Measurements from ENCODE around the gene RFX1. TPM values are rescaled to one million over a fixed set of nuclear protein-coding genes. Genes with fewer than 3 reads are reported as not detected.
A peak's percentile ranks its signal among the peaks of the same experiment; 100 is the strongest.

The RFX1 gene
- total and polyA plus RNA-seq, 2 of the 13 experiments (the other 11 are each of a cell fraction or from before 2014, with no cell fraction given): 1.1 to 1.3 TPM

DNA sequence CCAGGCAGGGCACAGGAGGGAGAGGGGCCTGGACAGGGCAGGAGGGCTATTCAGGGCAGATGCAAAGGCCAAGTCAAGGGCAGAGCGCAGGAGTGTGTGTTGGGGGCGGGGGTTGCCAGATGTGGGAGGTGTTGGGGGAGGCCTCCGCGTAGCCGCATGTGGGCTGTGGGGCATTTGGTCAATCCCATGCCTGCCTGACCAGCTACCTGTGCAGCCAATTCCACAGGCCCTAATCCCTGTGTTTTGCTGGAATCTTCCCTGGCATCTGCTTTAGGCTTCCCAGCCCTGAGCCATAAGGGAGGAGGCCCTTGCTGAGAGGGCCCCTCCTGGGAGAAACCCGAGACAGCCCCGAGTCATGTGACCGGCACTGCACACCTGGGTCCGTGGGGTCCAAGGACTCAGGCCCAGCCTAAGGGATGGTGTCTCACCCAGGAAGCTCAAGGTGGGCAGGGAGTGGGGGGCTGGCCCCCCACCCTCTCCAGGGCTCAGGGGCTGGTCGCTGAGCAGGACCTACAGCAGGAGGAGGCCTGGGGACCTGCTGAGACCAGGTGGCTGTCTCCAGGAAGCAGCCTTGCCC, 20.3 kb downstream of the RFX1 start (continued):
- TF ChIP-seq, protein P1, sequence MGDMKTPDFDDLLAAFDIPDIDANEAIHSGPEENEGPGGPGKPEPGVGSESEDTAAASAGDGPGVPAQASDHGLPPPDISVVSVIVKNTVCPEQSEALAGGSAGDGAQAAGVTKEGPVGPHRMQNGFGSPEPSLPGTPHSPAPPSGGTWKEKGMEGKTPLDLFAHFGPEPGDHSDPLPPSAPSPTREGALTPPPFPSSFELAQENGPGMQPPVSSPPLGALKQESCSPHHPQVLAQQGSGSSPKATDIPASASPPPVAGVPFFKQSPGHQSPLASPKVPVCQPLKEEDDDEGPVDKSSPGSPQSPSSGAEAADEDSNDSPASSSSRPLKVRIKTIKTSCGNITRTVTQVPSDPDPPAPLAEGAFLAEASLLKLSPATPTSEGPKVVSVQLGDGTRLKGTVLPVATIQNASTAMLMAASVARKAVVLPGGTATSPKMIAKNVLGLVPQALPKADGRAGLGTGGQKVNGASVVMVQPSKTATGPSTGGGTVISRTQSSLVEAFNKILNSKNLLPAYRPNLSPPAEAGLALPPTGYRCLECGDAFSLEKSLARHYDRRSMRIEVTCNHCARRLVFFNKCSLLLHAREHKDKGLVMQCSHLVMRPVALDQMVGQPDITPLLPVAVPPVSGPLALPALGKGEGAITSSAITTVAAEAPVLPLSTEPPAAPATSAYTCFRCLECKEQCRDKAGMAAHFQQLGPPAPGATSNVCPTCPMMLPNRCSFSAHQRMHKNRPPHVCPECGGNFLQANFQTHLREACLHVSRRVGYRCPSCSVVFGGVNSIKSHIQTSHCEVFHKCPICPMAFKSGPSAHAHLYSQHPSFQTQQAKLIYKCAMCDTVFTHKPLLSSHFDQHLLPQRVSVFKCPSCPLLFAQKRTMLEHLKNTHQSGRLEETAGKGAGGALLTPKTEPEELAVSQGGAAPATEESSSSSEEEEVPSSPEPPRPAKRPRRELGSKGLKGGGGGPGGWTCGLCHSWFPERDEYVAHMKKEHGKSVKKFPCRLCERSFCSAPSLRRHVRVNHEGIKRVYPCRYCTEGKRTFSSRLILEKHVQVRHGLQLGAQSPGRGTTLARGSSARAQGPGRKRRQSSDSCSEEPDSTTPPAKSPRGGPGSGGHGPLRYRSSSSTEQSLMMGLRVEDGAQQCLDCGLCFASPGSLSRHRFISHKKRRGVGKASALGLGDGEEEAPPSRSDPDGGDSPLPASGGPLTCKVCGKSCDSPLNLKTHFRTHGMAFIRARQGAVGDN (CRISPR knock-in tag; IDR thresholded peaks at IDR 0.05): peak; percentile 71
- TF ChIP-seq GABPB1 (CRISPR knock-in tag; IDR thresholded peaks at IDR 0.05) (peak; percentile 34; the same call in 1 of the 2 replicates), ZBTB21 (CRISPR knock-in tag; IDR thresholded peaks at IDR 0.05) (no peak), ZEB1 (IDR thresholded peaks at IDR 0.05; ENCODE audit: insufficient replicate concordance, low read depth) (peak; percentile 60), TARDBP (CRISPR knock-in tag; IDR thresholded peaks at IDR 0.05) (0 out of 2 replicates have a peak, but pooled peaks have one; percentile 11), TFE3 (CRISPR knock-in tag; IDR thresholded peaks at IDR 0.05) (0 out of 2 replicates have a peak, but pooled peaks have one; percentile 37), ZBTB7A (CRISPR knock-in tag; IDR thresholded peaks at IDR 0.05) (0 out of 2 replicates have a peak, but pooled peaks have one; percentile 38)
